Measurements from ENCODE around the gene TK1. TPM values are rescaled to one million over a fixed set of nuclear protein-coding genes. Genes with fewer than 3 reads are reported as not detected.

TK1 gene
- total RNA-seq, 1 experiment from 2014 or later: 130 TPM

Other genes starting within 250 kb of the TK1 start
- gene TNRC6C, start 228.3 kb downstream of the TK1 start, total RNA-seq (2014; rRNA removed; shearing (Covaris generic)): 2.7 and 2.8 TPM in 2 replicates
- 0.80 and 4.6 TPM in 2 replicates for gene TMC6, start 58.3 kb downstream of the TK1 start, total RNA-seq (2014; rRNA removed; shearing (Covaris generic))
- gene TMC8, start 56.3 kb downstream of the TK1 start, total RNA-seq (2014; rRNA removed; shearing (Covaris generic)): not detected in 2 replicates
- not detected in 2 replicates for gene C17orf99, start 40.7 kb downstream of the TK1 start, total RNA-seq (2014; rRNA removed; shearing (Covaris generic))
- 14.8 and 19.4 TPM in 2 replicates for gene SYNGR2, start 18.5 kb downstream of the TK1 start, total RNA-seq (2014; rRNA removed; shearing (Covaris generic))
- gene AFMID, start 310 bp upstream of the TK1 start, total RNA-seq (2014; rRNA removed; shearing (Covaris generic)): 12.1 and 14.8 TPM in 2 replicates
- 223 and 248 TPM in 2 replicates for gene BIRC5, start 27.2 kb upstream of the TK1 start, total RNA-seq (2014; rRNA removed; shearing (Covaris generic))
- not detected in 2 replicates for gene TMEM235, start 44.6 kb upstream of the TK1 start, total RNA-seq (2014; rRNA removed; shearing (Covaris generic))
- gene SOCS3, start 173.0 kb upstream of the TK1 start, total RNA-seq (2014; rRNA removed; shearing (Covaris generic)): 25.3 and 27.9 TPM in 2 replicates
- 25.6 and 26.8 TPM in 2 replicates for gene PGS1, start 191.6 kb upstream of the TK1 start, total RNA-seq (2014; rRNA removed; shearing (Covaris generic))

Data from Daoy (cell line).